ENCODE measurements around the gene PTPRN2.

DNA sequence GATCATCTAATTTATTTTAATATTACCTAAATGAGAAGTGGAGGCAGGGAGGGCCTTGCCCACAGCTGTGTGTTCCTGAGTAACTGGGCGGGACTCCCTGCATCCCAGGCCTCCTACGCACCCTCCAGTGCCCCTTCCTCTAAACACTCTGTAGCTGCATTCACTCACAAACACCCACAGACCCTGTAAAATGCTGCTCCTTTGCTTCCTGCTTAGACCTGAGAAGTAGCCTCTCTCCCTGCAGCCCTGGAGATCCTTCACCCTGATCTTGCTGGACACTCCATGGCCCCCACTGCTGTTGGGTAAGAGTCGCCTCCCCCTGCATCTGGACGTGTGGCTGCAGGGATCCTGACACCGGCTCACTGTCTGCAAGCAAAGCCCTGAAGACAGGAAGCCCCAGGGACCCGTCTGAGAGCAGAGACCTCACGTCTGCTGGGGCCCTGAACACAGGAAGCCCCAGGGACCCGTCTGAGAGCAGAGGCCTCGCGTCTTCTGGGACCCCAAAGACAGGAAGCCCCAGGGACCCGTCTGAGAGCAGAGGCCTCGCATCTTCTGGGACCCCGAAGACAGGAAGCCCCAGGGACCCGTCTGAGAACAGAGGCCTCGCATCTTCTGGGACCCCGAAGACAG lies 661.0 kb downstream of the PTPRN2 start:
- TF ChIP-seq, protein P1, sequence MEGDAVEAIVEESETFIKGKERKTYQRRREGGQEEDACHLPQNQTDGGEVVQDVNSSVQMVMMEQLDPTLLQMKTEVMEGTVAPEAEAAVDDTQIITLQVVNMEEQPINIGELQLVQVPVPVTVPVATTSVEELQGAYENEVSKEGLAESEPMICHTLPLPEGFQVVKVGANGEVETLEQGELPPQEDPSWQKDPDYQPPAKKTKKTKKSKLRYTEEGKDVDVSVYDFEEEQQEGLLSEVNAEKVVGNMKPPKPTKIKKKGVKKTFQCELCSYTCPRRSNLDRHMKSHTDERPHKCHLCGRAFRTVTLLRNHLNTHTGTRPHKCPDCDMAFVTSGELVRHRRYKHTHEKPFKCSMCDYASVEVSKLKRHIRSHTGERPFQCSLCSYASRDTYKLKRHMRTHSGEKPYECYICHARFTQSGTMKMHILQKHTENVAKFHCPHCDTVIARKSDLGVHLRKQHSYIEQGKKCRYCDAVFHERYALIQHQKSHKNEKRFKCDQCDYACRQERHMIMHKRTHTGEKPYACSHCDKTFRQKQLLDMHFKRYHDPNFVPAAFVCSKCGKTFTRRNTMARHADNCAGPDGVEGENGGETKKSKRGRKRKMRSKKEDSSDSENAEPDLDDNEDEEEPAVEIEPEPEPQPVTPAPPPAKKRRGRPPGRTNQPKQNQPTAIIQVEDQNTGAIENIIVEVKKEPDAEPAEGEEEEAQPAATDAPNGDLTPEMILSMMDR (conservative IDR thresholded peaks at IDR 0.05; ENCODE audit: low read depth, low read length), result no peak
- no peak for TF ChIP-seq EZH2 (IDR thresholded peaks at IDR 0.05; ENCODE audit: borderline replicate concordance, low read depth, low read length, poor library complexity, severe bottlenecking)

Measured in A673 (cell line).